Gastrocnemius medialis (tissue), 4 donors: ENCODE data around the gene OR51A7.

Source experiments
- CTCF ChIP-seq, 5 experiments: fragments of 450-650 bp in 3 of 5; fragments of 200-600 bp in 2 of 5; sonication (generic) in 2 of 5; IDR thresholded peaks in 4 of 5; conservative IDR thresholded peaks in 1 of 5; 1 replicate in 4 of 5; 2 replicates in 1 of 5; pipeline ENCODE4 v1.5.1; 2016 to 2019; ENCODE audit warnings: antibody characterized with exemption in 5 of 5, mild to moderate bottlenecking in 3 of 5, moderate library complexity in 3 of 5
- POLR2A ChIP-seq, 2 donors: fragments of 450-650 bp; IDR thresholded peaks; one replicate each; pipeline ENCODE4 v1.6.1; 2017; ENCODE audit warnings: antibody characterized with exemption in 2 of 2, mild to moderate bottlenecking in 2 of 2, moderate library complexity in 2 of 2

- TF ChIP-seq CTCF (IDR thresholded peaks at IDR 0.05 in 4 of 5, conservative IDR thresholded peaks at IDR 0.05 in 1 of 5) (no peak), POLR2A (IDR thresholded peaks at IDR 0.05) (no peak)
Observed at GRCh38 chr11:4891996-4892640, 11.5 kb upstream of the OR51A7 start.
